Measurements from ENCODE around the gene TGFB2.

TGFB2 gene

GRCh38 chr1:218348628-218349071 is 3.5 kb downstream of the TGFB2 start:
- DNase-seq (ENCODE audit: low spot score), result no peak
- TF ChIP-seq CTCF (conservative IDR thresholded peaks at IDR 0.05; ENCODE audit: low read depth), result no peak
- no peak overlapping the region for H3K27ac ChIP-seq
- ChIA-PET POLR2A (ENCODE audit: low non-redundant PET) (no interaction called here), CTCF (interaction anchor here (1.1 to 1.2 kb wide), 2 partner anchors 9 to 20 kb away, joined by 3 read pairs; no protein-coding TSS in a partner anchor)

DNA sequence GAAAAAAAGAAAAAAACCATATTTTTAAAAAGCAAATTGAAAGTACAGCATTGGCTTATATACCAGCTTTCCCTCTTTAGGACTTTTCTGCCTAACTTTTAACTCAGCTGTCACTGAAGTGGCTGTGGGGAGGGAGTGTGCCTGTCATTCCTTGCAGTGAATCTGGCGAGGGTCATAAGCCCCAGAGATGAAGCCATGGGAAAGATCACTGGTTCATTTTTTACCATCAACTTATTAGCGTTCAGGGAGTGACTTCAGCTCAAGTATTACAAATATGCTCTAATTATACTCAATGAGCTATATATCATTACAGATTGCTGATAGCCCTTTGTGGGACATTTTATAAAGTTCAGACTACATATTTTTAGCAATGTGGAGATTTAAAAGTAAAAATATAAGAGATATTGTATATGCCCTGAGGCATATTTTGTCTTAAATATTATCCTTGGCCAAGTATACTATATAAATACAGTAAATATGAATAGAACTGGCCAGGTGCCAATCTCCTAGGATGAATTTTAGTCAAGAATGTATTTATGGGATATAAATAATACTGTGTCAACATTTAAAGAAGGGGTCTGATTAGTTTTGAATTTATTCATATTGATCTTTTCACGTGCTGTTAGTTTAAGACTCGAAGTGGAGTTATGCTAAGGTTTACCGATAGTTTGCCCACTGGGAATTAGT is 4.4 kb downstream of the TGFB2 start:
- no peak for TF ChIP-seq CTCF (conservative IDR thresholded peaks at IDR 0.05; ENCODE audit: low read depth)
- H3K27ac ChIP-seq, result no peak overlapping the region
- no peak for DNase-seq (ENCODE audit: low spot score)
- ChIA-PET CTCF (interaction anchor here (1.2 kb wide), 1 partner anchor 10 kb away, joined by 3 read pairs; no protein-coding TSS in a partner anchor), POLR2A (ENCODE audit: low non-redundant PET) (no interaction called here)

DNA sequence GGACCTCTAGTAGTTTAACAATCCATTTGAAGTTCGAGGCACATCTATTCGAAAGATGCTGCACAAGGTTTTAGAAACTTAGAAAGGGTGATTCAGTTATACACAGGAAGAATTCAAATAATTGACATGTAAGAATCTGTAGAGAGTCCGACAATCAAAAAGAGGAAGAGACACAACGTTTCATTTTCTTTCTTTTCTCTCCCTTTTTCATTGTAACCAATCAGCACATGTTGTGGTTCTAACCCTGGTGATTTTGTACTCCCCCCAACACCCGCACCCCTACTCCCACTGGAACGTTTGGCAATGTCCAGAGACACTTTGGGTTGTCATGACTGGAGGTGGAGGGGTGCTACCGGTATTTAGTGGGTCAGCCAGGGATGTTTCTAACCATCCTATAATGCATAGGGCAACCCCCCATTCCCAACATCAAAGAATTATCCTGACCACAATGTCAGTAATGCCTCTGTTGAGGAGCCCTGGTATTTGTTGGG is 4.9 kb downstream of the TGFB2 start:
- CTCF ChIA-PET, result no interaction called here

GRCh38 chr1:218350801-218351266 is 5.7 kb downstream of the TGFB2 start:
- DNase-seq (ENCODE audit: low spot score), result no peak
- CTCF ChIA-PET, result no interaction called here
- H3K27ac ChIP-seq, result no peak overlapping the region
- POLR2A ChIA-PET (ENCODE audit: low non-redundant PET), result no interaction called here
- no peak for TF ChIP-seq CTCF (conservative IDR thresholded peaks at IDR 0.05; ENCODE audit: low read depth)

More for the DNA sequence above, 4.9 kb downstream of the TGFB2 start:
- no peak for DNase-seq (ENCODE audit: low spot score)
- no peak overlapping the region for H3K27ac ChIP-seq
- TF ChIP-seq CTCF (conservative IDR thresholded peaks at IDR 0.05; ENCODE audit: low read depth), result no peak
- POLR2A ChIA-PET (ENCODE audit: low non-redundant PET), result no interaction called here

DNA sequence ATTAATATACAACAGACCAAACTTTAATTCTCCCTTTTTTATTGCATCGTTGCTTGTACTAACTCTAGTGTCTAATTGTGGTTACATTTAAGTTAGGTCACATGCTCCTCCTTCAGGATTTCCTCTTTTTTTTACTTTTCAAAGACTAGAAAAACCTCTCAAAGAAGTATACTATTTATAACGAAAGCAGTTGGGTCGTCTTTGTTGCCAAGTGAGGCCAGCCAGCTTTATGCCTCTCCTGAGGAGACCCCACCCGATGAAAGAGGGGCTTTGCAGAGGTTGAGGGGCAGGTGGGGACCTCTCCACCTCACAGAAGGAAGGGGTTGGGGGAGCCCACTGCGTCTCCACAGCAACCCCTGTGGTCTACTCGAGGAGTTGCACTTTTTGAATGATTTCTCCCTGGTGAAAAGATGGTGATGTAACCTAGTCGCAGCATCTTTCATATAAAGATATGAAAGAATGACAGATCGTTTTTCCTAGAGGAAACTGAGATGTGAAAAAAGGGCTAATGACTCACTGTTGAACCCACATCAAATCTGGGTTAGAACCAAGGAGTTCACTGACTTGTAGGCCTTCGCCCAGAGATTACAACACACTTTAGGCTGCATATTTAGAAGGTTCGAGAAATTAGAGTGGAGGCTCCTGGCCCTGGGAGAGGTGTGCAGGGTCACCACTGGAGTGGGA is 6.4 kb downstream of the TGFB2 start:
- H3K27ac ChIP-seq, result no peak overlapping the region
- no peak for TF ChIP-seq CTCF (conservative IDR thresholded peaks at IDR 0.05; ENCODE audit: low read depth)
- POLR2A ChIA-PET (ENCODE audit: low non-redundant PET), result no interaction called here
- no peak for DNase-seq (ENCODE audit: low spot score)
- CTCF ChIA-PET, result no interaction called here

- TF ChIP-seq CTCF (conservative IDR thresholded peaks at IDR 0.05; ENCODE audit: low read depth), result no peak
- CTCF ChIA-PET, result no interaction called here
- POLR2A ChIA-PET (ENCODE audit: low non-redundant PET), result no interaction called here
- H3K27ac ChIP-seq, result no peak overlapping the region
- no peak for DNase-seq (ENCODE audit: low spot score)
These were observed 6.9 kb downstream of the TGFB2 start for GRCh38 chr1:218352075-218352438.
